Measurements from ENCODE around the gene KCNH2. TPM values are rescaled to one million over a fixed set of nuclear protein-coding genes. Genes with fewer than 3 reads are reported as not detected.
A peak's percentile ranks its signal among the peaks of the same experiment; 100 is the strongest.

Gene KCNH2
- total and polyA plus RNA-seq, 12 donors: 50.2 to 126 (median 78.4) TPM

- Histone ChIP-seq H3K9me3 (no peaks in the 10 kb centered on the region), H3K27ac (peak overlapping the region in 2 of 10 donors; percentile 28 to 47), H3K36me3 (peaks cover 0 to 44% (median 0%) of the 10 kb centered on the region in 9 donors), H3K27me3 (no peaks in the 10 kb centered on the region), H3K4me3 (peak overlapping the region in 1 of 10 donors; percentile 10), H3K4me1 (peaks cover 0 to 44% (median 27%) of the 10 kb centered on the region in 9 donors)
- ATAC-seq: no peak
- WGBS, 2 donors: 76 to 79% methylated on average over 6 to 8 of the region's 8 CpGs
- TF ChIP-seq CTCF (IDR thresholded peaks at IDR 0.05): no peak
- intact Hi-C loops (cut with DNase I): no loop called here
- no peak for DNase-seq
Measured at GRCh38 chr7:150997075-150997511, 19.0 kb upstream of the KCNH2 start.

GRCh38 chr7:150996376-150997074, 18.4 kb upstream of the KCNH2 start:
- H3K4me3 ChIP-seq: peak overlapping the region in 4 of 10 donors; percentile 2 to 12 (median 9)
- no peaks in the 10 kb centered on the region for H3K27me3 ChIP-seq
- no peaks in the 10 kb centered on the region for H3K9me3 ChIP-seq
- peak overlapping the region in 2 of 10 donors; percentile 28 to 47 for H3K27ac ChIP-seq
- 43 to 53% methylated on average over 31 of the region's 31 CpGs for WGBS, 2 donors
- TF ChIP-seq CTCF (IDR thresholded peaks at IDR 0.05): no peak
- intact Hi-C loops (cut with DNase I): no loop called here
- peaks cover 0 to 48% (median 27%) of the 10 kb centered on the region in 9 donors for H3K4me1 ChIP-seq
- ATAC-seq (no peak), DNase-seq (no peak)
- H3K36me3 ChIP-seq: peaks cover 0 to 38% (median 0%) of the 10 kb centered on the region in 9 donors

- DNase-seq: no peak
Measured at GRCh38 chr7:150994838-150995510, 16.9 kb upstream of the KCNH2 start.

More at GRCh38 chr7:150994838-150995510, 16.9 kb upstream of the KCNH2 start:
- intact Hi-C loops (cut with DNase I): no loop called here
- H3K4me3 ChIP-seq: peak overlapping the region; percentile 28 to 66 (median 57)
- H3K9me3 ChIP-seq: peaks cover 0 to 15% (median 0%) of the 10 kb centered on the region in 11 donors
- H3K4me1 ChIP-seq: peaks cover 0 to 56% (median 27%) of the 10 kb centered on the region in 9 donors
- H3K27ac ChIP-seq: peak overlapping the region in 9 of 10 donors; percentile 75 to 93 (median 87)
- no peak for ATAC-seq
- H3K27me3 ChIP-seq: no peaks in the 10 kb centered on the region
- WGBS, 2 donors: 23 to 25% methylated on average over 19 of the region's 19 CpGs
- H3K36me3 ChIP-seq: peaks cover 0 to 22% (median 0%) of the 10 kb centered on the region in 9 donors
- TF ChIP-seq CTCF (IDR thresholded peaks at IDR 0.05): no peak
